Stimulated activated CD4-positive, alpha-beta T cell treated with anti-CD3 and anti-CD28 coated beads, Interleukin-4, amount 100 ng/mL, for 1 hour (primary cell): Measurements from ENCODE around the gene CD99L2.

Source experiments
- DNase-seq: peaks from one replicate; pipeline ENCODE4 v3.0.0-alpha.2; 2020

Gene CD99L2

GRCh38 chrX:150777328-150777992 lies 121.0 kb downstream of the CD99L2 start:
- DNase-seq = no peak

GRCh38 chrX:150775569-150776350 lies 122.7 kb downstream of the CD99L2 start:
- no peak for DNase-seq

- no peak for DNase-seq
These were observed 123.5 kb downstream of the CD99L2 start for GRCh38 chrX:150774798-150775568.

GRCh38 chrX:150773634-150774033 lies 124.8 kb downstream of the CD99L2 start:
- no peak for DNase-seq

GRCh38 chrX:150773117-150773516 lies 125.4 kb downstream of the CD99L2 start:
- no peak for DNase-seq

GRCh38 chrX:150772150-150772970 lies 126.1 kb downstream of the CD99L2 start:
- peak; percentile 80 for DNase-seq

GRCh38 chrX:150771116-150771515 lies 127.4 kb downstream of the CD99L2 start:
- DNase-seq = no peak

GRCh38 chrX:150770623-150771022 lies 127.8 kb downstream of the CD99L2 start:
- no peak for DNase-seq

GRCh38 chrX:150769408-150769807 lies 129.1 kb downstream of the CD99L2 start:
- DNase-seq = no peak

GRCh38 chrX:150768580-150769190 lies 129.8 kb downstream of the CD99L2 start:
- DNase-seq = no peak

- DNase-seq = no peak
These were observed 130.4 kb downstream of the CD99L2 start for GRCh38 chrX:150768132-150768485.

GRCh38 chrX:150767475-150768131 lies 130.9 kb downstream of the CD99L2 start:
- DNase-seq = no peak

GRCh38 chrX:150767045-150767395 lies 131.4 kb downstream of the CD99L2 start:
- no peak for DNase-seq

GRCh38 chrX:150766351-150767044 lies 132.0 kb downstream of the CD99L2 start:
- DNase-seq = no peak

GRCh38 chrX:150765782-150766350 lies 132.6 kb downstream of the CD99L2 start:
- no peak for DNase-seq

- no peak for DNase-seq
These were observed 133.2 kb downstream of the CD99L2 start for GRCh38 chrX:150765237-150765636.

GRCh38 chrX:150763810-150764209 lies 134.7 kb downstream of the CD99L2 start:
- no peak for DNase-seq

GRCh38 chrX:150763303-150763797 lies 135.1 kb downstream of the CD99L2 start:
- DNase-seq = no peak

- no peak for DNase-seq
These were observed 136.0 kb downstream of the CD99L2 start for GRCh38 chrX:150762258-150763165.

- no peak for DNase-seq
These were observed 136.7 kb downstream of the CD99L2 start for GRCh38 chrX:150761819-150762216.
